ENCODE results near the gene SERPINH1. TPM values are rescaled to one million over a fixed set of nuclear protein-coding genes. Genes with fewer than 3 reads are reported as not detected.

SERPINH1 gene
- total RNA-seq, 1 donor from 2014 or later = 234 TPM

GRCh38 chr11:75534259-75535069 is 27.6 kb upstream of the SERPINH1 start:
- no peak overlapping the region for H3K4me3 Mint-ChIP-seq (ENCODE audit: low read depth)
- H3K36me3 Mint-ChIP-seq (ENCODE audit: insufficient read depth) = no peaks in the 10 kb centered on the region
- H3K27me3 Mint-ChIP-seq = peaks cover 13% of the 10 kb centered on the region
- no peaks in the 10 kb centered on the region for H3K9me3 Mint-ChIP-seq (ENCODE audit: low read depth)
- H3K27ac Mint-ChIP-seq = no peak overlapping the region
- TF ChIP-seq CTCF (IDR thresholded peaks at IDR 0.05; ENCODE audit: unreplicated experiment) = no peak
- H3K4me1 Mint-ChIP-seq (ENCODE audit: low read depth) = peaks cover 10% of the 10 kb centered on the region
- no peak for DNase-seq (ENCODE audit: low spot score, unreplicated experiment)

- Mint-ChIP-seq H3K4me3 (ENCODE audit: low read depth) (no peak overlapping the region), H3K27me3 (peaks cover 11% of the 10 kb centered on the region), H3K4me1 (ENCODE audit: low read depth) (peaks cover 11% of the 10 kb centered on the region), H3K36me3 (ENCODE audit: insufficient read depth) (no peaks in the 10 kb centered on the region), H3K27ac (no peak overlapping the region), H3K9me3 (ENCODE audit: low read depth) (no peaks in the 10 kb centered on the region)
- no peak for DNase-seq (ENCODE audit: low spot score, unreplicated experiment)
- no peak for TF ChIP-seq CTCF (IDR thresholded peaks at IDR 0.05; ENCODE audit: unreplicated experiment)
Measured at GRCh38 chr11:75535071-75535470, 27.0 kb upstream of the SERPINH1 start.

- Mint-ChIP-seq H3K27ac (no peak overlapping the region), H3K4me3 (ENCODE audit: low read depth) (no peak overlapping the region)
Measured at GRCh38 chr11:75536786-75537641, 25.0 kb upstream of the SERPINH1 start.

GRCh38 chr11:75537740-75538139 is 24.3 kb upstream of the SERPINH1 start:
- Mint-ChIP-seq H3K4me1 (ENCODE audit: low read depth) (peaks cover 8% of the 10 kb centered on the region), H3K36me3 (ENCODE audit: insufficient read depth) (no peaks in the 10 kb centered on the region), H3K27me3 (peaks cover 6% of the 10 kb centered on the region), H3K9me3 (ENCODE audit: low read depth) (no peaks in the 10 kb centered on the region), H3K27ac (no peak overlapping the region), H3K4me3 (ENCODE audit: low read depth) (no peak overlapping the region)
- TF ChIP-seq CTCF (IDR thresholded peaks at IDR 0.05; ENCODE audit: unreplicated experiment) = no peak
- no peak for DNase-seq (ENCODE audit: low spot score, unreplicated experiment)

More at GRCh38 chr11:75536786-75537641, 25.0 kb upstream of the SERPINH1 start:
- peaks cover 10% of the 10 kb centered on the region for H3K4me1 Mint-ChIP-seq (ENCODE audit: low read depth)
- TF ChIP-seq CTCF (IDR thresholded peaks at IDR 0.05; ENCODE audit: unreplicated experiment) = no peak
- H3K36me3 Mint-ChIP-seq (ENCODE audit: insufficient read depth) = no peaks in the 10 kb centered on the region
- H3K27me3 Mint-ChIP-seq = peaks cover 6% of the 10 kb centered on the region
- no peak for DNase-seq (ENCODE audit: low spot score, unreplicated experiment)
- H3K9me3 Mint-ChIP-seq (ENCODE audit: low read depth) = no peaks in the 10 kb centered on the region

- DNase-seq (ENCODE audit: low spot score, unreplicated experiment) = no peak
- H3K27me3 Mint-ChIP-seq = peaks cover 6% of the 10 kb centered on the region
- H3K9me3 Mint-ChIP-seq (ENCODE audit: low read depth) = no peaks in the 10 kb centered on the region
- no peak for TF ChIP-seq CTCF (IDR thresholded peaks at IDR 0.05; ENCODE audit: unreplicated experiment)
- H3K4me3 Mint-ChIP-seq (ENCODE audit: low read depth) = no peak overlapping the region
- H3K4me1 Mint-ChIP-seq (ENCODE audit: low read depth) = peaks cover 8% of the 10 kb centered on the region
- H3K36me3 Mint-ChIP-seq (ENCODE audit: insufficient read depth) = no peaks in the 10 kb centered on the region
- peak overlapping the region; percentile 17 for H3K27ac Mint-ChIP-seq
Measured at GRCh38 chr11:75538150-75538942, 23.7 kb upstream of the SERPINH1 start.

Measured in progenitor cell of endocrine pancreas (in vitro differentiated cells).